ENCODE data around the gene CADPS.

GRCh38 chr3:62566022-62566557, 309.1 kb downstream of the CADPS start:
- TF ChIP-seq, protein P1, sequence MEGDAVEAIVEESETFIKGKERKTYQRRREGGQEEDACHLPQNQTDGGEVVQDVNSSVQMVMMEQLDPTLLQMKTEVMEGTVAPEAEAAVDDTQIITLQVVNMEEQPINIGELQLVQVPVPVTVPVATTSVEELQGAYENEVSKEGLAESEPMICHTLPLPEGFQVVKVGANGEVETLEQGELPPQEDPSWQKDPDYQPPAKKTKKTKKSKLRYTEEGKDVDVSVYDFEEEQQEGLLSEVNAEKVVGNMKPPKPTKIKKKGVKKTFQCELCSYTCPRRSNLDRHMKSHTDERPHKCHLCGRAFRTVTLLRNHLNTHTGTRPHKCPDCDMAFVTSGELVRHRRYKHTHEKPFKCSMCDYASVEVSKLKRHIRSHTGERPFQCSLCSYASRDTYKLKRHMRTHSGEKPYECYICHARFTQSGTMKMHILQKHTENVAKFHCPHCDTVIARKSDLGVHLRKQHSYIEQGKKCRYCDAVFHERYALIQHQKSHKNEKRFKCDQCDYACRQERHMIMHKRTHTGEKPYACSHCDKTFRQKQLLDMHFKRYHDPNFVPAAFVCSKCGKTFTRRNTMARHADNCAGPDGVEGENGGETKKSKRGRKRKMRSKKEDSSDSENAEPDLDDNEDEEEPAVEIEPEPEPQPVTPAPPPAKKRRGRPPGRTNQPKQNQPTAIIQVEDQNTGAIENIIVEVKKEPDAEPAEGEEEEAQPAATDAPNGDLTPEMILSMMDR (conservative IDR thresholded peaks at IDR 0.05; ENCODE audit: low read depth, low read length): no peak
- no peak for TF ChIP-seq EZH2 (IDR thresholded peaks at IDR 0.05; ENCODE audit: low read length, unreplicated experiment)
